Endometrium (tissue), 2 donors: ENCODE measurements around the gene KDM2A.
"Not testable (repeated sequence)": the region's sequence is repeated elsewhere in the genome, so short reads cannot be mapped to it uniquely, and the experiment has no call there.

ENCODE experiments used
- FAIRE-seq: peaks from 2 replicates; lab custom pipeline; 2012; peaks lifted over from hg19 to GRCh38; lab: Jason Lieb, UNC
- donor health status: control.
- donor health status: control.

Gene KDM2A

DNA sequence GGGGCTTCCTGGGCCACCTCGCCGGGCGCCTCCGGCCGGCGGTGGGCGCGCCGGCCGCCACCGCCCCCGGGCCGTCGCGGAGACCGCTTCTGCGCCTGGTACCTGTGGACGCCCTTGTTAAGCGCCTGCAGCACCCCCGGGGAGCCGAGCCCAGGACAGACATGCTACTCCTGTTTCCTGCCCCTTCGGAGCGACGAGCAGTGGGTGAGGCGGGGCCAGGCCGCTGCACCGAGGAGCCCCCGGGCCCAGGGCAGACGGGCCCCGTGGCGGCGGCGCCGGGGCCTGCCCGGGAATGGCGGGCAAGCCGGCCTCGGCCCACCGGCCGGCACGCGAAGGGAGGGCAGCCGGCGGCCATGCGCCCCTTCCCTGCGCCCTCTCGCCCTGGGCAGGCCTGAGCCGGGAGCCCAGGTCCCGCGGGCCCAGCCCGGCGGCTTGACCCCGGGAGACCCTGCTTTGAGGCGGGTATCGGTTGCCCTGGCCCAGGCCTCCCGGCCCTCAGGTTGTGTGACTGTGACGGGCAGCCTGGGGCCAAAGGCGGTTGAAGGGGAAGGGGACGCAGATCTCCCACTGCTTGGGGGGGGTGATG is 789 bp upstream of the KDM2A start:
- no peak for FAIRE-seq

DNA sequence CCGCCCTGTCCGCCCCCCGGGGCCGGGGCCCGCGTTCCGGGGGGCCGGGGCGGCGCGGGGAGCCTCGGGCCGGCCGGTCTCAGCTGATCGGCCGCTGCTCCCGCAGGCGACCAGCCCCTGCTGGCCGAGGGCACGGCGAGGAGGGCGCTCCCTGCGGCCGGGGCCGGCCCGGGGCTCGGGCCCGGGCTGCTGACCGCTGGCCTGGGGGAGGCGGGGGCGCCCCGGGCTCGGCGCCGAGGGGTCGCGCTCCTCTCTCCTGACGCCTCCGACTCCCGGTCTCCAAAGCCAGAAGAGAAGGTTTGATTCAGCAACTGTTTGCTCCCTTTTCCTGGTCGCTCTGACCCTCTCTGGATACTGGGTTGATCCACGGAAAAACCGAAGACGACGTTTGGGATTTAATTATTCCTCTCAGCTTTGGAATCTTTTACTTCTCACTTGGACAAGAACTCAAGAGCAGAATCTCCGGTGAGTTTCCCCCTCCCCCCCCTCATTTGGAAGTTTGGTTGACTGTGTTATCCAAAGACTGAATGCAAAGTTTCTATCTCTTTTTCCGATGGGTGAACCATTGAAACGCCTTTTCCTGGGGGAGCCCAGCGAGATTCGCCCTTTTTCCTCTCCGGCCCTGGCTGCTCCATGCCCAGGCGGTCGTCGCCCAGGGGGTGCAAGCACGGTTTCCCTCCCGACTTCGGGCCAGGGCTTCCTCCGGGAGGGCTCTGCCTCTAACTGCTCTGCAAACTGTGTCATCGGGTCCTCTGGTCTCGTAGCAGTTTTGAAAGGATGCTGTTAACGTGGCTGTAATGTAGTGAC is 725 bp downstream of the KDM2A start:
- FAIRE-seq, result no peak

DNA sequence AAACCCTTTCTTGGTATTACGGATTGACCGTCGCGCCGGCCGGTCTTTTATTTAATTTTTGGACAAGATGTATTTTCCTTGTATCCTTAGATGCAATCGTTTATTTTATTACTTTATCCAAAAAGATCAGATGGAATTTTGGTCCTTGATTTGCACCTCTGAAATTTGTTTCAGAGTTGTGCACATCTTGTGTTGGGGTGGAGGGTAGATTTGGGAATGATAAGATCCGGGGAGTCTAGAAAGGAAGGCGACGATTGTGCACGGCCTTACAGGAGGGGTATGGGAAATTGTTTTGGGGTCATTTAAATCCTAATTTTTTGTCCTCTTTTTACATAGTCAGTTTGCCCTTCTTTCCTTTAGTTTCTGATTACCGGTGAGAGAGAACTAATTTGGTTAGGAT is 1.4 kb downstream of the KDM2A start:
- no peak for FAIRE-seq

DNA sequence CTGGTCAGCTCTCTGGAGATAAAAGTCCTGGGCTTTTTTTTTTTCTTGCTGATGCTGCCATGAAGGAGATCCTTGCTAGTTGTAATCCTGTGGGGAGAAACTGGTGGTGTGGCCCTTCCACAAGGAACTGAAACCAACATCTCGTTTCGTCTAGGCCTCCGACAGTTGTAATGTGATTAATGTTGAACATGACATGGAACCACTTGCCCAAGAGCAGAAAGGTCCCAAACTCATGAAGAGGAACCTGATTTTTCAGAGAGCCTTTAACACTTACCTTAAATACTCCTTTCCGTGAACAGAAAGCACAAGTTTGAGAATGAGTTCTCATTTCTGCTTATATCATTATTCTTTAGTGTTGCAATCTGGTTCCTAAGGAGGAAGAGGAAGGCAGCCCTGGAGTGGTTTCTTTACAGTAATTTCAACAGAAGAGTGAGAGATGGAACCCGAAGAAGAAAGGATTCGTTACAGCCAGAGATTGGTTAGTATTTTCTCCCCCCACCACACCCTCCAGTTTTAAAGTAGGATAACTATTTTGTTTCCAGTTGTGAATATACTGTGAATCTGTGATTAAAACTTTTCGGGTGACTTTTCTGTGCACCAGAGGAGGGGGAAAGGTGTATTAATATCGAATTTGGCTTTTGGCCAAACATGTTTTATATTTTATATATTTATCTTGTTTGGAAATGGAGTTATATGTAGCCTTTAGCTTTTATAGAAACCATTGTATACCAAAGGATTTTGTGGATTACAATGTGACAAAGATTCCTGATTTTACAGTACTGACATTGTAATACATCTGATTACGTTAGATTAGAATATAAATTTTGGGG is 2.0 kb downstream of the KDM2A start:
- no peak for FAIRE-seq

DNA sequence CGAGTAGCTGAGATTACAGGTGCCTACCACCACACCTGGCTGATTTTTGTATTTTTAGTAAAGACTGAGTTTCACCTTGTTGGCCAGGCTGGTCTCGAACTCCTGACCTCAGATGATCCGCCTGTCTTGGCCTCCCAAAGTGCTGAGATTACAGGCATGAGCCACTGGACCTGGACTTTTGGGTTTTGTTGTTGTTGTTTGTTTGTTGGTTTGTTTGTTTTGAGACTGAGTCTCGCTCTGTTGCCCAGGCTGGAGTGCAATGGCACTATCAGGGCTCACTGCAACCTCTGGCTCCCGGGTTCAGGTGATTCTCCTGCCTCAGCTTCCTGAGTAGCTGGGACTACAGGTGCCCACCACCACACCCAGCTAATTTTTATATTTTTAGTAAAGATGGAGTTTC is 4.7 kb downstream of the KDM2A start:
- not testable (repeated sequence) for FAIRE-seq

DNA sequence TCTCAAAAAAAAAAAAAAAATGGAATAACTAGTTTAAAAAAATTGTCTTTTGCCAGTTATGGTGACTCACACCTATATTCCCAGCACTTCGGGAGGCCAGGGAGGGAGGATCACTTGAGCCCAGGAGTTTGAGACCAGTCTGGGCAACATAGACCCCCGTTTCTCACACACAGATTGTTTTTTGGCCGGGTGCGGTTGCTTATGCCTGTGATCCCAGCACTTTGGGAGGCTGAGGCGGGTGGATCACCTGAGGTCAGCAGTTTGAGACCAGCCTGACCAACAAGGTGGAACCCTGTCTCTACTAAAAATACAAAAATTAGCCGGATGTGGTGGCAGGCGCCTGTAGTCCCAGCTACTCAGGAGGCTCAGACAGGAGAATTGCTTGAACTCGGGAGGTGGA is 7.2 kb downstream of the KDM2A start:
- not testable (repeated sequence) for FAIRE-seq

DNA sequence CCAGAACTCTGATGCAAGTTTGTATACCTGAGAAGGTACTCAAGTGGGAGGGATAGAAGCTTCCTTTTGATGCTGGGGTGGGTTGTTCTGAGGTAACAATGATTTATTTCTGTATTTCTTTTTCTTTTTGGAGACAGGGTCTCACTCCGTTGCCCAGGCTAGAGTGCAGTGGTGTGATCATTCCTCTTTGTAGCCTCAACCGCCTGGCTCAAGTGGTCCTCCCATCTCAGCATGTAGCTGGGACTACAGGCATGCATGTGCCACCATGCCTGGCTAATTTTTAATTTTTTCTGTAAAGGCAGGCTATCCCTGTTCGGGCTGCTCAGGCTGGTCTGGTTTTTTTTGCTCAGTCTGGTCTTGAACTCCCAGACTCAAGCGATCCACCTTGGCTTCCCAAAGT is 7.9 kb downstream of the KDM2A start:
- FAIRE-seq, result no peak

DNA sequence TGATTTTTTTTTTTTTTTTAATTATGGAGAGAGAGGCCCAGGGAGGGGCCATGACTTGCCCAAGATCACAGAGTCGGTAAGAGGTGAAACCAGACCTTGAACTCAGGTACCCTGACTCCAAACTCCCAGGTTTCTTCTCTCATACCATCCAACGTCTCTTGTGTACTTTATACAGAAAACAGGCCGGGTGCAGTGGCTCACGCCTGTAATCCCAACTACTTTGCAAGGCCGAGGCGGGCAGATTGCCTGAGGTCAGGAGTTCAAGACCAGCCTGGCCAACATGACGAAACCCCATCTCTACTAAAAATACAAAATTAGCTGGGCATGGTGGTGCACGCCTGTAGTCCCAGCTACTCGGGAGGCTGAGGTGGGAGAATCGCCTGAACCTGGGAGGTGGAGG is 11.8 kb downstream of the KDM2A start:
- not testable (repeated sequence) for FAIRE-seq

DNA sequence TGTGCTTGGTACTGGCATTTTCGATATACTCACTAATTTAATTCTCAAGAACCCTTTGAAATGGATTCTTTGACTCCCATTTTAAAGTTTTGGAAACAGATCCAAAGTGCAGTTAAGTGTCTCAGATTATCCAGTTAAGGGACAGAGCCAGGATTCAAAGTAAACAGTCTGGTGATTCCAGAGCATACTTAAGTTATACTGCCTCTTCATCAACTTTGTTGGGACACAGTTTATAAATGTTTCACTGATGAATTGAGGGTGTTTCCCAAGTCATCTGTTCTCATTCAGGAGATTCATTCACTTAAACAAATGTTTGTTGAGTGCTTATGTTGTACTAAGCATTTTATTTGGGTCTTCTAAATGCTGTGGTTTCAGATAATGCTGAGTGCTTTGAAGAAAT is 17.1 kb downstream of the KDM2A start:
- no peak for FAIRE-seq

DNA sequence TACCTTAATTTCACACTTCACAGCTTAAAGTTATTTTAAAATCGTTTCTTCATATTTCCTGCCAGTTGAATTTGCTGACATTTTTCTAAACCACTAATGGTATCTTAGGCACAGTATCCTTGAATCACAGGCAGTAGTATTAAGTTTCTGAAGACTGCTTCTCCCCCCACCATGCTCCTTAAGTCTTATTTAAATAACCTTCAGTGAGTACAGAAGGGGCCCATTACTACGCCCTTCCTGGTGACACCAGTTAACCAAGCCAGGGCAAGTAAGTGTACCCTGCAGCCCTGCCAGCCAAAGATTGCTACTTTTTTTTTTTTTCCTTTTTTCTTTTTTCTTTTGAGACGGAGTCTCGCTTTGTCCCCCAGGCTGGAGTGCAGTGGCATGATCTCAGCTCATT is 19.9 kb downstream of the KDM2A start:
- no peak for FAIRE-seq

DNA sequence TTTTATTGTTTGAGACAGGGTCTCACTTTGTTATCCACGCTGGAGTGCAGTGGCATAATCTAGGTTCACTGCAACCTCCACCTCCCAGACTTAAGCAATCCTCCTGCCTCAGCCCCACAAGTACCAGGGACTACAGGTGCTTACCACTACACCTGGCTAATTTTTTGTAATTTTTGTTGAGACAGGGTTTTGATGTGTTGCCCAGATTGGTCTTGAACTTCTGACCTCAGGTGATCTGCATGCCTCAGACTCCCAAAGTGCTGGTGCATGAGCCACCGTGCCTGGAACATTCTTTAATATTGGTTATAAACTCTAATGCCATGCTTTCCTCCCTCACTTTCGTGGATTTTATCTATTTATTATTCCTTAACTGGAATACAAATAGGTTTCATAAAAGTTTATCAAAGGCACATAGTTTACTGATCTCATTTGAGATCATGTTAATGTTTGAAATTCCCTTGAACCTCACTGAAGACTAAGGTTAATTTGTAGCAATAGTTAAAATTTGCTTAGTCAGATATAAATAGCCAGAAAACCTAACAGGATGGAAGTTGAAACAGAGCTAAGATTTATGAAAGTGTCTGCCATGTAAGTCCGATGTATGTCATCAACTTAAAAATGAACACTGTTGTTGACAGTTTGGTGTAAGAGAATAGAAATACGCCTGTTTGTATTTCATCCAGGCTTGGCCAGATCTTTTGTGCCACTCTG is 27.6 kb downstream of the KDM2A start:
- FAIRE-seq, result no peak

DNA sequence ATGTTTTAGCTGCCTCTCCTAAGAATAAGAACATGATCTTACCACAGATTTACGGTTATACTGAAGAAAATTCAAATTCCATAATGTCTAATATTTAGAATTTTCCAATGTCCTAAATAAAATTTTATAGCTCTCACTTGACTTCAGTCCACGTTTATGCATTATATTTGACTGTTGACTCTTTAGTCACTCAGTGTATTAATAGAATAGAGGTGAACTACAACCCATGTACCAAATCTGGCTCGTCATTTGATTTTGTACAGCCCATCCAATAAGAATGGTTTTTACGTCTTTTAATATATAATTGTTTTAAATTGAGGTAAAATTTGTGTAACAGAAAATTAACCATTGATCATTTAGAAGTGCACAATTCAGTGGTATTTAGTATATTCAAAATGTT is 34.9 kb downstream of the KDM2A start:
- FAIRE-seq, result no peak

DNA sequence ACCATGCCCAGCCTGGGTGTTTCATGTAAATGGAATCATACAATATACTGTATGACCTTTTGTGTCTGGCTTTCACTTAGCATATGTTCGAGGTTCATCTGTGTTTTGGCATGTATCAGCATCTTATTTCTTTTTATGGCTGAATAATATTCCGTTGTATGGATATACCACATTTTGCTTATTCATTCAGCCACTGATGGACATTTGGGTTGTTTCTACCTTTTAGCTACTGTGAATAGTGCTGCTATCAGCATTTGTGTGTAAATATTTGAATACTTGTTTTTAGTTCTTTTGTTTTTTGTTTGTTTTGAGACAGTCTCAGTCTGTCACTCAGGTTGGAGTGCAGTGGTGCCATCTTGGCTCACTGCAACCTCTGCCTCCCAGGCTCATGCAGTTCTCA is 35.7 kb downstream of the KDM2A start:
- FAIRE-seq, result no peak

DNA sequence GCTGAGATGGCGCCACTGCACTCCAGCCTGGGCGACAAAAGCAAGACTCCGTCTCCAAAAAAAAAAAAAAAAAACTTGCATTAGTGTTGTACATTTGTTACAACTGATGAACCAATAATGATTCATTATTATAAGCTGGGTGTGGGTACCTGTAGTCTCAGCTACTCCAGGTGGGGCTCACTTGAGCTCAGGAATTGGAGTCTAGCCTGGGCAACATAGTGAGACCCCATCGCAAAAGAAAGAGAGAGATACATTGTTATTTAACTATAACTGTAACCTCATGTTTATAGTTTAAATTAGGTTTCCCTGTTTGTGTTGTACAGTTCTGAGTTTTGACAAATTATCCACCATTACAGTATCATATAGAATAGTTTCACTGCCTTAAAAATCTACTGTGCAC is 38.6 kb downstream of the KDM2A start:
- no peak for FAIRE-seq

DNA sequence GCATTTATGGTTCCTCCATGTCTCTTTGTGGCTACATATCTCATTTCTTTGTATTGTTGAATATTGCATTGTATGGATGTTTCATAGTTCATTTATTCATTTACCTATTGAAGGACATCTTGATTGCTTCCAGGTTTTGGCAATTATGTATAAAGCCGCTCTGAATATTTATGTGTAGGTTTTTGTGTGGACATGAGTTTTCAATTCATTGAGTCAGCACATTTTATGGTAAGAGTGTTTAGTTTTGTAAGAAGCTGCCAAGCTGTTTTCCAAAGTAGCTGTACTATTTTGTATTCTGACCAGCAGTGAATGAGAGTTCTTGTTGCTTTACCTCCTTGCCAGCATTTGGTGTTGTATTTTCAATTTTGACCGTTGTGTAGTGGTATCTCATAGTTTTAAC is 39.2 kb downstream of the KDM2A start:
- FAIRE-seq, result no peak

DNA sequence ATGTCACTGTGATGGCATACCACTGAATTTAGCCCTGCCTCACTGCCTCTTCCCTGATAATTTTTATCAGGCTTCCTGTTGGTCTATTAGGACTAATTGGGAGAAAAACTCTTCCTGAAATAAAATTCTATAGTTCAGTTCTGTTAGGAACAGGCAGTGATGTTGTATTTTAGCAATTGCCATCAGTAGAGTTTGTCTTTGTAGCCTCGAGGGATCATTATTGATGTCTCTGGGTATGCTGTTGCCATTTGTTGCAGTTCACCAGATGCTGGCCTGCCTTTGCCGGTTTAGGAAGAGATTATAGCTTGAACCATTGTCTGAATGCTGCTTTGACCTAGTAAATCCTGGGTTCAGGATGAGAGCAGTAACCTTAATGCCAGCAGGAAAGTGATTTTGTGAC is 41.0 kb downstream of the KDM2A start:
- no peak for FAIRE-seq

DNA sequence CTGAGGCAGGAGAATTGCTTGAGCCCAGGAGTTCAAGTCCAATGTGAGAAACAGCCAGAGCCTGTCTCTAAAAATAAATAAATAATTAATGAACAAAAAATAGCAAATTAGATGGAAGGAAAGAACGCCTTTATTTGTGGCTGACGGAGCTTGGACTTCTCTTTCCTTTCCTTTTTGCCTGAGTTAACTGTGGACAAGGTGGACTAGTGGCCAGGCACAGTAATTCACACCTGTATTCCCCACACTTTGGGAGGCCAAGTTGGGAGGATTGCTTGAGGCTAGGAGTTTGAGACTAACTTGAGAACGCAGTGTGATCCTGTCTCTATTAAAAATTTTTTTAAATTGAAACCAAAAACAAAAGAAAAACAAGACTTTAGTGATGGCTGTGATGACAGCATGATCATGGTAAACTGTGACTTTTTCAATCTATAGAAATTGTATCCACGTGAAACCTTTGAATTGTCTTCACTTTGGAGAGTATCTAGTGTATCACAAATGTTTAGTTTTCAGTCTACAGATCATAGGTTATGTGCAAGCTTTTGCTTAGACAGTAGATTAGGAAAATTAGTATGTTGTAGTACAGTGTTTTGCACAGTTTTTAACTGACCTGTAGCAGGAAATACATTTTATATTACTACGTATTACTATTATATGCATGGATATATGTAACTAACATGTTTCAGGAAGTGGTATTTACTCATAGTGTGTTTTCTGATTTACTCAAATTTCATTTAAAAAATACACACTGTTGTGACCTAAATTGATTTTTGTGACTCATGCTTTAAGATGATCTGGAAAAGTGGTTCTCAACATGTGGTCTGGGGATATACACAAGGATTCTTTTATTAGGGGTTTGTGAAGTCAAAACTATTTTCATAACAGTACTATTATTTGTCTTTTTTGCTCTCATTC is 42.1 kb downstream of the KDM2A start:
- FAIRE-seq, result no peak

DNA sequence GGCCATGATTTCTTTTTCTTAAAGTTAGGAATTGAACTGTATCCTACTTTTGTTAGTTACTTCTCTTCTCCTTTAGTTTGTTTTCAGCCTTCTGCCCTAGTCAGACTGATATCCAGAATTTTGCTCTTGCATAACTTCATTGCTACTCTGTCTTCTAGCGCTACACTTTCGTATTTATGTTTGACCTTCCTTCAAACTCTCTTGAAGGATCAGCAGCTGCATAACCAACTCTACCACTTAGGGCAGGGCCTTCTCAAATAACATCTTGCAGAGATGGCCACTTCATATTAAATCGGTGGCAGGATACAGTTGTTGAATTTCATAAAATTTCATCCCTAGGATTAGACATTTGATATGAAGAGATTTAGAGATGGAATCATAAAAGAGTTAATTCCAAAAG is 43.9 kb downstream of the KDM2A start:
- no peak for FAIRE-seq

DNA sequence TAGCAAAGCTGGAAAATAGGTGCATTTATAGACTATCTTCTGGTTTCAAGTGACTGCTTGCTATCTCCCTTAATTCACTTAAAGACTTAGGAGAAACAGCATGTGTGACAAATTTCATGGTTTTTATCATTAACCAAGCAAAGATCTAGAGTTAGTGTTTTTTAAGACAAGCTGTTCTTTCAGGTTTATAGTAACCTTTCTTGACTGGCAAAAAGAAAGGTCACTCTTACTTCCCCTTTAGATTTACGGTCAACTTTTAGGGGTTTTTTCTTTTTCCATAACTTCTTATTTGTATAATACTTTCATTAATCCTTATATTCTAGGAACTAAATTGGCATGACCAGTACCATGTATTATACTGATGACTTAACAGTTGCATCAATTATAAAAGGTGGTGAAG is 46.6 kb downstream of the KDM2A start:
- FAIRE-seq, result no peak

DNA sequence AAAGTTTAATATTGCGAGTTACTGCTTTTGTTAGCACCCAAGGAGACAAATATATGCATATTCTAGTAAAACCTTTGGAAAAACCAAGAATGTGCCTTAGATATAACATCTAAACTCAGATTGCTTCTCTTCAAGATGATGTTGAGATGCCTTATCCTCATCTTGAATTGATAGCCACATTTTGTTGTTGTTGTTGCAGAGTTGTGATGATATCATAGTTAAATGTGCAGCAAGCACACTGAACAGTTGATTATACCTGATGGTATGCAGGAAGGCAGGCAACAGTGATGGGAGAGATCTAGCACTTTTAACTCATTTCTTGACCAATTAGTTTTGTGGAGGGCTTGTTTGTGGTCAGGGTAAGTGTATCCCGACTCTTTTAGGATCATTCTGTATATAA is 48.0 kb downstream of the KDM2A start:
- no peak for FAIRE-seq

DNA sequence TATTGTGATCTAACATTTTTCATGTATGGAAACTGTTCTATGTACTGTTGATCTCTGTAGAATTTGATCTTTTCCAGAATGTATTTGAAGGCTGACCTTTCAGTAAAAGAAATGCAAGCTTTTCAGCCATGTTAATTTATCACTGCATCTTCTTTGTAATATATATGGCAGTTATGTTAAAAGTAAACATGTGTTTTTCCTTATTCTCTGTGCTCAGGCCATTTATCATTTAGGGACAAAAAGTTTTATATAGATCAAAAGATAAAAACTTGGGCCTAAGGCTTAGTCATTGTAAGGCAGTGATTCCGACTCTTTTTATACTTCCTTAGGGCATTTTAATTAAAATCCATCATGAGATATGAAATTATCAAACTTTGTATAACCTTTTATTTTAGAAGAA is 48.7 kb downstream of the KDM2A start:
- FAIRE-seq, result no peak

DNA sequence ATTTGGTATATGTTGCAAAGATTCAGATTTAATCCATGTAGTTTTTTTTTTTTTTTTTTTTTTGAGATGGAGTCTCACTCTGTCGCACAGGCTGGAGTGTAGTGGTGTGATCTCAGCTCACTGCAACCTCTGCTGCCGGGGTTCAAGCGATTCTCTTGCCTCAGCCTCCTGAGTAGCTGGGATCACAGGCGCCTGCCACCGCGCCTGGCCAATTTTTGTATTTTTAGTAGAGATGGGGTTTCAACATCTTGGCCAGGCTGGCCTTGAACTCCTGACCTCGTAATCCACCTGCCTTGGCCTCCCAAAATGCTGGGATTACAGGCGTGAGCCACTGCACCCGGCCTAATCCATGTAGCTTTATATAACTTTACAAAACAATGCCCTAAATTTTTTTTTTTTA is 49.8 kb downstream of the KDM2A start:
- FAIRE-seq, result not testable (repeated sequence)
